GM12801 (cell line): Measurements from ENCODE around the gene DCAKD.

Source experiments
- TF ChIP-seq, protein P1 (sequence below): IDR thresholded peaks from one replicate; pipeline ENCODE4 v1.5.1; 2011; ENCODE audit warnings: control low read depth; ENCODE audit not compliant: insufficient read length; ENCODE audit errors: extremely low read depth

Gene DCAKD

GRCh38 chr17:44982113-44982702, 69.2 kb downstream of the DCAKD start:
- TF ChIP-seq, protein P1, sequence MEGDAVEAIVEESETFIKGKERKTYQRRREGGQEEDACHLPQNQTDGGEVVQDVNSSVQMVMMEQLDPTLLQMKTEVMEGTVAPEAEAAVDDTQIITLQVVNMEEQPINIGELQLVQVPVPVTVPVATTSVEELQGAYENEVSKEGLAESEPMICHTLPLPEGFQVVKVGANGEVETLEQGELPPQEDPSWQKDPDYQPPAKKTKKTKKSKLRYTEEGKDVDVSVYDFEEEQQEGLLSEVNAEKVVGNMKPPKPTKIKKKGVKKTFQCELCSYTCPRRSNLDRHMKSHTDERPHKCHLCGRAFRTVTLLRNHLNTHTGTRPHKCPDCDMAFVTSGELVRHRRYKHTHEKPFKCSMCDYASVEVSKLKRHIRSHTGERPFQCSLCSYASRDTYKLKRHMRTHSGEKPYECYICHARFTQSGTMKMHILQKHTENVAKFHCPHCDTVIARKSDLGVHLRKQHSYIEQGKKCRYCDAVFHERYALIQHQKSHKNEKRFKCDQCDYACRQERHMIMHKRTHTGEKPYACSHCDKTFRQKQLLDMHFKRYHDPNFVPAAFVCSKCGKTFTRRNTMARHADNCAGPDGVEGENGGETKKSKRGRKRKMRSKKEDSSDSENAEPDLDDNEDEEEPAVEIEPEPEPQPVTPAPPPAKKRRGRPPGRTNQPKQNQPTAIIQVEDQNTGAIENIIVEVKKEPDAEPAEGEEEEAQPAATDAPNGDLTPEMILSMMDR: no peak

GRCh38 chr17:44981221-44981968, 70.0 kb downstream of the DCAKD start:
- TF ChIP-seq, protein P1: no peak

GRCh38 chr17:44979426-44979995, 71.9 kb downstream of the DCAKD start:
- TF ChIP-seq, protein P1: no peak

- TF ChIP-seq, protein P1: no peak
Observed at GRCh38 chr17:44978807-44979206, 72.6 kb downstream of the DCAKD start.

GRCh38 chr17:44977814-44978550, 73.5 kb downstream of the DCAKD start:
- TF ChIP-seq, protein P1: no peak

GRCh38 chr17:44977065-44977464, 74.4 kb downstream of the DCAKD start:
- TF ChIP-seq, protein P1: no peak

GRCh38 chr17:44976206-44976605, 75.2 kb downstream of the DCAKD start:
- TF ChIP-seq, protein P1: no peak
